ENCODE data around the gene SLC2A9.

- TF ChIP-seq, protein P1, sequence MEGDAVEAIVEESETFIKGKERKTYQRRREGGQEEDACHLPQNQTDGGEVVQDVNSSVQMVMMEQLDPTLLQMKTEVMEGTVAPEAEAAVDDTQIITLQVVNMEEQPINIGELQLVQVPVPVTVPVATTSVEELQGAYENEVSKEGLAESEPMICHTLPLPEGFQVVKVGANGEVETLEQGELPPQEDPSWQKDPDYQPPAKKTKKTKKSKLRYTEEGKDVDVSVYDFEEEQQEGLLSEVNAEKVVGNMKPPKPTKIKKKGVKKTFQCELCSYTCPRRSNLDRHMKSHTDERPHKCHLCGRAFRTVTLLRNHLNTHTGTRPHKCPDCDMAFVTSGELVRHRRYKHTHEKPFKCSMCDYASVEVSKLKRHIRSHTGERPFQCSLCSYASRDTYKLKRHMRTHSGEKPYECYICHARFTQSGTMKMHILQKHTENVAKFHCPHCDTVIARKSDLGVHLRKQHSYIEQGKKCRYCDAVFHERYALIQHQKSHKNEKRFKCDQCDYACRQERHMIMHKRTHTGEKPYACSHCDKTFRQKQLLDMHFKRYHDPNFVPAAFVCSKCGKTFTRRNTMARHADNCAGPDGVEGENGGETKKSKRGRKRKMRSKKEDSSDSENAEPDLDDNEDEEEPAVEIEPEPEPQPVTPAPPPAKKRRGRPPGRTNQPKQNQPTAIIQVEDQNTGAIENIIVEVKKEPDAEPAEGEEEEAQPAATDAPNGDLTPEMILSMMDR (conservative IDR thresholded peaks at IDR 0.05; ENCODE audit: low read length) = no peak
- TF ChIP-seq EZH2phosphoT487 (IDR thresholded peaks at IDR 0.05; ENCODE audit: borderline replicate concordance, low read depth, low read length) = no peak
Measured at GRCh38 chr4:9976293-9976692, 45.0 kb downstream of the SLC2A9 start.

Measured in OCI-LY7 (cell line).